Spleen (tissue), 11 donors: Measurements from ENCODE around the gene NUP37. TPM values are rescaled to one million over a fixed set of nuclear protein-coding genes. Genes with fewer than 3 reads are reported as not detected.
"Not testable (repeated sequence)": the region's sequence is repeated elsewhere in the genome, so short reads cannot be mapped to it uniquely, and the experiment has no call there.

Source experiments
- DNase-seq: peaks from one replicate; pipeline ENCODE4 v3.0.0-alpha.2; 2020
- H3K27ac ChIP-seq, 8 donors: fragments of 200-600 bp; sonication (generic) in 7 of 8; 1 replicate in 4 of 8; 2 replicates in 4 of 8; pipeline versions ENCODE4 v1.5.0 to v1.8.0; 2016 to 2021; ENCODE audit warnings: inconsistent platforms in 4 of 8, mild to moderate bottlenecking in 4 of 8, moderate library complexity in 1 of 8
- H3K27me3 ChIP-seq, 7 donors: fragments of 200-600 bp; sonication (generic) in 6 of 7; replicated peaks in 1 of 7; 1 replicate in 4 of 7; 2 replicates in 3 of 7; pipeline versions ENCODE4 v1.5.0 to v1.8.0; 2016 to 2021; ENCODE audit warnings: inconsistent platforms in 3 of 7, mild to moderate bottlenecking in 1 of 7
- H3K36me3 ChIP-seq, 6 donors: fragments of 200-600 bp; sonication (generic) in 5 of 6; 1 replicate in 4 of 6; 2 replicates in 2 of 6; pipeline versions ENCODE4 v1.5.0 to v1.8.0; 2016 to 2021; ENCODE audit warnings: inconsistent platforms in 2 of 6
- H3K4me1 ChIP-seq, 6 donors: fragments of 200-600 bp; sonication (generic) in 5 of 6; 1 replicate in 3 of 6; 2 replicates in 3 of 6; pipeline versions ENCODE4 v1.5.0 to v1.8.0; 2016 to 2021; ENCODE audit warnings: inconsistent platforms in 3 of 6
- H3K4me3 ChIP-seq, 8 donors: fragments of 200-600 bp; sonication (generic) in 7 of 8; 1 replicate in 4 of 8; 2 replicates in 4 of 8; pipeline versions ENCODE4 v1.5.0 to v1.8.0; 2016 to 2021; ENCODE audit warnings: inconsistent platforms in 4 of 8, mild to moderate bottlenecking in 4 of 8, moderate library complexity in 2 of 8
- H3K9me3 ChIP-seq, 8 donors: fragments of 200-600 bp; sonication (generic) in 7 of 8; 1 replicate in 4 of 8; 2 replicates in 4 of 8; pipeline versions ENCODE4 v1.5.0 to v1.8.0; 2016 to 2021; ENCODE audit warnings: inconsistent platforms in 4 of 8
- CTCF ChIP-seq, 11 experiments: fragments of 200-600 bp in 7 of 11; fragments of 450-650 bp in 4 of 11; sonication (generic) in 4 of 11; IDR thresholded peaks in 8 of 11; conservative IDR thresholded peaks in 3 of 11; 1 replicate in 7 of 11; 2 replicates in 4 of 11; pipeline versions ENCODE4 v1.4.0 to v1.8.0; 2016 to 2021; ENCODE audit warnings: antibody characterized with exemption in 11 of 11, inconsistent platforms in 4 of 11, mild to moderate bottlenecking in 1 of 11
- POLR2A ChIP-seq, 3 donors: fragments of 450-650 bp; IDR thresholded peaks; one replicate each; pipeline ENCODE4 v1.5.1; 2017; ENCODE audit warnings: antibody characterized with exemption in 3 of 3, mild to moderate bottlenecking in 1 of 3
- POLR2AphosphoS5 ChIP-seq, 3 donors: sonication (generic); formaldehyde crosslinking; IDR thresholded peaks; one replicate each; pipeline ENCODE4 v1.5.1; 2017; ENCODE audit warnings: antibody characterized with exemption in 3 of 3
- WGBS, 5 donors: extraction: QIAGEN DNeasy Blood & Tissue Kit in 3 of 5; methylation state at CpG; one replicate each; pipeline versions ENCODE4 v1.1.5 to v1.1.7; 2013 to 2018; 5-methylcytosine and 5-hydroxymethylcytosine counted together
- intact Hi-C: fragments of 100-400 bp; cut with DNase I; formaldehyde crosslinking; loops from one replicate; pipeline ENCODE4 v1.15.0; 2023; ENCODE audit warnings: low total_unique reads
- polyA plus RNA-seq, 3 donors: library from polyadenylated mRNA; stranded (reverse); fragments of 200-250 nt; gene quantifications; one replicate each; pipeline ENCODE4 v1.2.1, GENCODE V29; 2013
- total RNA-seq, 7 donors: library from RNA; depleted of rRNA in 3 of 7; stranded (reverse); fragments of >200 nt in 3 of 7; fragmentation: NEBNext Ultra II Directional in 4 of 7; extraction: Animal tissue kit (Norgen Biotek cat#: 25700) in 4 of 7; gene quantifications; one replicate each; pipeline versions ENCODE4 v1.1.0 to v1.2.1, GENCODE V29; 2016 to 2021
- donor health status: healthy with polysubstance abuse.
- donor health status: DM: no; HTN: no; CAD: no; lungs with moderate emphysema.
- donor health status: DM: no; HTN: no; CAD: no.
- donor health status: Bipolar disorder and iron deficiency.
- donor health status: healthy.
- donor health status: DM: no; HTN: no; CAD: no.
- donor health status: DM: yes; HTN: yes; CAD: no.

The NUP37 gene
- total and polyA plus RNA-seq, 10 donors, result 11.2 to 26.5 (median 18.6) TPM

DNA sequence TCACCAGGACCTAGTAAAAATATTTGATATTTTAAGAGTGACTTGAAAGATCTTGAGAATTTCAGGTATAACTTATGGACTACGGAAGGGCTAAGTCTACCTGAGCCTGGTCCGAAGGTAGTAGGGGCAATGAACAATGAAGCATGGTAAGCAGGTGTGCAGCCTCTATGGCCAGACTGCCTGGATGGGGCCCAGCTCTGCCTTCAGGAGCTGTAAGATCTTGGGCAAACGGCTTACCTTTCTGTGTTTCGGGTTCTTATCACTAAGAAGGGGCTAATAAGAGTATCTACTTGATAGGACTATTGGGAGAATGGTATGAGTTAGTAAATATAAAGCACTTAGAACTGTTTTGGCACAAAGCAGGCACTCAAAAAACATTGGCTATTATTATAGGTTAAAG, 39.1 kb downstream of the NUP37 start:
- intact Hi-C loops, result no loop called here
- 92 to 98% (median 94%) methylated on average over 4 of the region's 4 CpGs for whole genome bisulfite sequencing, 5 donors
- no peak for TF ChIP-seq POLR2A (IDR thresholded peaks at IDR 0.05)

DNA sequence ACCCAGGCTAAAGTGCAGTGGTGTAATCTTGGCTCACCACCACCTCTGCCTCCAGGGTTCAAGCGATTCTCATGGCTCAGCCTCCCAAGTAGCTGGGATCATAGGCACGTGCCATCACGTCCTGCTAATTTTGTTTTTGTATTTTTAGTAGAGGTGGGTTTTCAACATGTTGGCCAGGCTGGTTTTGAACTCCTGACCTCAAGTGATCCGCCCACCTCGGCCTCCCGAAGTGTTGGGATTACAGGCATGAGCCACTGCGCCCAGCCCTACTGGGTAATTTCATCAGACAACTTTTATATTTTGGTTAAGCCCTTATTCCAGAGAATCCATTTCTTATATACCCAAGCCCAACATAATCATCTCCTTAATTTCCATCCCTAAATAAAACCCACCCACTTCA, 47.8 kb downstream of the NUP37 start:
- H3K4me1 ChIP-seq, intact Hi-C loops, H3K4me3 ChIP-seq, H3K9me3 ChIP-seq, H3K27ac ChIP-seq, H3K27me3 ChIP-seq, DNase-seq: not testable (repeated sequence)
- WGBS, 5 donors, result 93 to 98% (median 97%) methylated on average over 7 of the region's 7 CpGs
- H3K36me3 ChIP-seq, result peaks cover 0 to 42% (median 22%) of the 10 kb centered on the region in 6 donors

More for the DNA sequence above, 39.1 kb downstream of the NUP37 start:
- no peak overlapping the region for H3K4me3 ChIP-seq
- H3K4me1 ChIP-seq, result no peaks in the 10 kb centered on the region
- H3K27me3 ChIP-seq, result no peaks in the 10 kb centered on the region
- H3K27ac ChIP-seq, result no peak overlapping the region
- no peak for DNase-seq
- H3K36me3 ChIP-seq, result peaks cover 0 to 98% (median 47%) of the 10 kb centered on the region in 6 donors
- H3K9me3 ChIP-seq, result no peaks in the 10 kb centered on the region

DNA sequence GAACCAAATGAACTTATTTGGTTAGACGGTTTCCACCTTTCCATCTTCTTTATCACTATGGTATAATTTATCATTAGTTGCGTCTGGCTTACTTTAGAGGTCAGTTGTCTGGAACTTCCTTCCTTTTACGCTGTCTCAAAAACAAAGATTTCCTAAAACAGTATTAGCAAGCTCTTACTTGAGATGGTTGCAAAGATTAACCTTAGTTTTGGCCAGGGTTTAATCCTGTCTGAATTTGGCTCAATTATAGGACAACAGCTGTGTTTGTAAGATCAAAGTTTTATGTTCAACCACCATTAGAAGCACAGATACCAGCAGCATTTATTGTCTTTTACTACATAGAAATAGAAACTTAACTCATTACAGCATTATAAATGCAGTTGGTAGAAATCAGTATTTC, 50.2 kb downstream of the NUP37 start:
- TF ChIP-seq POLR2A (IDR thresholded peaks at IDR 0.05) (no peak), POLR2AphosphoS5 (IDR thresholded peaks at IDR 0.05) (no peak), CTCF (IDR thresholded peaks at IDR 0.05 in 8 of 11, conservative IDR thresholded peaks at IDR 0.05 in 3 of 11) (no peak)
- Histone ChIP-seq H3K4me3 (no peak overlapping the region), H3K27ac (no peak overlapping the region), H3K9me3 (no peaks in the 10 kb centered on the region), H3K36me3 (peaks cover 0 to 18% (median 5%) of the 10 kb centered on the region in 6 donors), H3K27me3 (no peaks in the 10 kb centered on the region), H3K4me1 (peaks cover 0 to 4% (median 0%) of the 10 kb centered on the region in 6 donors)
- WGBS, 5 donors, result 35 to 61% (median 42%) methylated on average over 3 of the region's 3 CpGs
- intact Hi-C loops, result loop anchor here (10.0 kb wide), 1 partner anchor 45 kb away; no protein-coding TSS in a partner anchor
- no peak for DNase-seq

DNA sequence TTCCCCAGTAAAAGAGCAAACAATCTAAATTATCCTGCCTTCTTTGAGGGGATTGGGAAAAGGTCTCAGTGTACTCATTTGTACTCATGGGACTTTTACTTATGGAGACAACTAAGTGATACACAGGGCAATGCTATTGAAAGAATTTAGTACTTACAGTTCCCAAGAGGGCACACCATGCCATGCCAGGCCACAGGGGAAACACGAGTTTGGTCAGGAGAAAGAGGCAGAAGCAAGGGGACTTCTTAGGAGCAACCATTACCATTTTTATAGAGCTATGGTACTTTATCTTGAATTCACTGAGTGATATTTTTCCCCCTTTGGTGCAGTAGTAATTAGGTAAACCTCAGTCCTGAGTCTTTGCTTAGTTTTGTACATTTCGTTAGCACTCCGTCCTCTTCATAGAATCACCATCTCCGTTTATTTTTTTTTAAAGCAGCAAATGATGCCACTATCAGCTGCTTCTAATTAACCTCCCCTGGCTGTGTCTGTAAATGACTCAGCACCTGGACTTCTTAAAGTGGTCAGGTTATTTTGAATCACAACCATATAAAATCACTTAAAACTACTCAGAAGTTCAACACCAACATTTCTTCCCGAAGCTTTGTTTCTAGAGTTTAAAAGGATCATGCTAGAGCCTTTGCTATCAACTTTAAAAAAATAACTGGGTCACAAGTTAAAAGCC, 52.2 kb downstream of the NUP37 start:
- TF ChIP-seq POLR2A (IDR thresholded peaks at IDR 0.05), result no peak
- no peak for TF ChIP-seq CTCF (IDR thresholded peaks at IDR 0.05 in 8 of 11, conservative IDR thresholded peaks at IDR 0.05 in 3 of 11)
- no peak for TF ChIP-seq POLR2AphosphoS5 (IDR thresholded peaks at IDR 0.05)
- Histone ChIP-seq H3K4me1 (peaks cover 0 to 4% (median 0%) of the 10 kb centered on the region in 6 donors), H3K9me3 (no peaks in the 10 kb centered on the region), H3K27ac (no peak overlapping the region), H3K27me3 (no peaks in the 10 kb centered on the region), H3K36me3 (no peaks in the 10 kb centered on the region), H3K4me3 (no peak overlapping the region)
- no peak for DNase-seq
- intact Hi-C loops, result loop anchor here (10.0 kb wide), 1 partner anchor 47 kb away; no protein-coding TSS in a partner anchor
- WGBS, 5 donors, result 80 to 92% (median 87%) methylated on average over 5 of the region's 5 CpGs

DNA sequence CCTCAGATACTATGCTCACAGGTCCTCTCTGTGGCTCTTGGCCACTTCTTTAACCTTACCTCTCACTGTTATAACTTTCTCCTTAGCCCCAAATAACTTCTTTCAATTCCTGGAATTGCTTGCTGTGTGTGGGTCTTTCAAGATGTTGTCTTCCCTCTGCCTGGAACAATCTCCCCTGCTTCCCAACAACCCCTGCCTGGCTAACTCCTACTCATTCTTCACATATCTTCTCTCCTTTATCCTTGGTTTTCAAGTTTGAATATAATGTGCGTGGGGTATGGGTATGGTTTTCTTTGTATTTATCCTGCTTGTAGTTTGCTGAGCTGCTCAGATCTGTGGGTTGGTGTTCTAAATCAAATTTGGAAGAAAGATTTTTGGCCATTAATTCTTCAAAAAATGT, 55.4 kb downstream of the NUP37 start:
- intact Hi-C loops, result loop anchor here (10.0 kb wide), 1 partner anchor 50 kb away; no protein-coding TSS in a partner anchor

More for the DNA sequence above, 55.4 kb downstream of the NUP37 start:
- no peak for DNase-seq
- H3K9me3 ChIP-seq, result no peaks in the 10 kb centered on the region
- H3K4me3 ChIP-seq, result no peak overlapping the region
- H3K4me1 ChIP-seq, result peaks cover 0 to 27% (median 11%) of the 10 kb centered on the region in 6 donors
- no peak overlapping the region for H3K27ac ChIP-seq
- H3K27me3 ChIP-seq, result no peaks in the 10 kb centered on the region
- TF ChIP-seq POLR2A (IDR thresholded peaks at IDR 0.05) (no peak), CTCF (IDR thresholded peaks at IDR 0.05 in 8 of 11, conservative IDR thresholded peaks at IDR 0.05 in 3 of 11) (no peak), POLR2AphosphoS5 (IDR thresholded peaks at IDR 0.05) (no peak)
- H3K36me3 ChIP-seq, result peaks cover 0 to 10% (median under 1%) of the 10 kb centered on the region in 6 donors
- WGBS, 5 donors, result 84 to 94% (median 89%) methylated on average over 1 of the region's 1 CpG
